Spleen (tissue), 11 donors: ENCODE data around the gene SLC17A3. TPM values are rescaled to one million over a fixed set of nuclear protein-coding genes. Genes with fewer than 3 reads are reported as not detected.

ENCODE experiments used
- DNase-seq: peaks from one replicate; pipeline ENCODE4 v3.0.0-alpha.2; 2020
- H3K27ac ChIP-seq, 8 donors: fragments of 200-600 bp; sonication (generic) in 7 of 8; 1 replicate in 4 of 8; 2 replicates in 4 of 8; pipeline versions ENCODE4 v1.5.0 to v1.8.0; 2016 to 2021; ENCODE audit warnings: inconsistent platforms in 4 of 8, mild to moderate bottlenecking in 4 of 8, moderate library complexity in 1 of 8
- H3K27me3 ChIP-seq, 7 donors: fragments of 200-600 bp; sonication (generic) in 6 of 7; replicated peaks in 1 of 7; 1 replicate in 4 of 7; 2 replicates in 3 of 7; pipeline versions ENCODE4 v1.5.0 to v1.8.0; 2016 to 2021; ENCODE audit warnings: inconsistent platforms in 3 of 7, mild to moderate bottlenecking in 1 of 7
- H3K36me3 ChIP-seq, 6 donors: fragments of 200-600 bp; sonication (generic) in 5 of 6; 1 replicate in 4 of 6; 2 replicates in 2 of 6; pipeline versions ENCODE4 v1.5.0 to v1.8.0; 2016 to 2021; ENCODE audit warnings: inconsistent platforms in 2 of 6
- H3K4me1 ChIP-seq, 6 donors: fragments of 200-600 bp; sonication (generic) in 5 of 6; 1 replicate in 3 of 6; 2 replicates in 3 of 6; pipeline versions ENCODE4 v1.5.0 to v1.8.0; 2016 to 2021; ENCODE audit warnings: inconsistent platforms in 3 of 6
- H3K4me3 ChIP-seq, 8 donors: fragments of 200-600 bp; sonication (generic) in 7 of 8; 1 replicate in 4 of 8; 2 replicates in 4 of 8; pipeline versions ENCODE4 v1.5.0 to v1.8.0; 2016 to 2021; ENCODE audit warnings: inconsistent platforms in 4 of 8, mild to moderate bottlenecking in 4 of 8, moderate library complexity in 2 of 8
- H3K9me3 ChIP-seq, 8 donors: fragments of 200-600 bp; sonication (generic) in 7 of 8; 1 replicate in 4 of 8; 2 replicates in 4 of 8; pipeline versions ENCODE4 v1.5.0 to v1.8.0; 2016 to 2021; ENCODE audit warnings: inconsistent platforms in 4 of 8
- CTCF ChIP-seq, 11 experiments: fragments of 200-600 bp in 7 of 11; fragments of 450-650 bp in 4 of 11; sonication (generic) in 4 of 11; IDR thresholded peaks in 8 of 11; conservative IDR thresholded peaks in 3 of 11; 1 replicate in 7 of 11; 2 replicates in 4 of 11; pipeline versions ENCODE4 v1.4.0 to v1.8.0; 2016 to 2021; ENCODE audit warnings: antibody characterized with exemption in 11 of 11, inconsistent platforms in 4 of 11, mild to moderate bottlenecking in 1 of 11
- POLR2A ChIP-seq, 3 donors: fragments of 450-650 bp; IDR thresholded peaks; one replicate each; pipeline ENCODE4 v1.5.1; 2017; ENCODE audit warnings: antibody characterized with exemption in 3 of 3, mild to moderate bottlenecking in 1 of 3
- POLR2AphosphoS5 ChIP-seq, 3 donors: sonication (generic); formaldehyde crosslinking; IDR thresholded peaks; one replicate each; pipeline ENCODE4 v1.5.1; 2017; ENCODE audit warnings: antibody characterized with exemption in 3 of 3
- WGBS, 5 donors: extraction: QIAGEN DNeasy Blood & Tissue Kit in 3 of 5; methylation state at CpG; one replicate each; pipeline versions ENCODE4 v1.1.5 to v1.1.7; 2013 to 2018; 5-methylcytosine and 5-hydroxymethylcytosine counted together
- intact Hi-C: fragments of 100-400 bp; cut with DNase I; formaldehyde crosslinking; loops from one replicate; pipeline ENCODE4 v1.15.0; 2023; ENCODE audit warnings: low total_unique reads
- polyA plus RNA-seq, 3 donors: library from polyadenylated mRNA; stranded (reverse); fragments of 200-250 nt; gene quantifications; one replicate each; pipeline ENCODE4 v1.2.1, GENCODE V29; 2013
- total RNA-seq, 7 donors: library from RNA; depleted of rRNA in 3 of 7; stranded (reverse); fragments of >200 nt in 3 of 7; fragmentation: NEBNext Ultra II Directional in 4 of 7; extraction: Animal tissue kit (Norgen Biotek cat#: 25700) in 4 of 7; gene quantifications; one replicate each; pipeline versions ENCODE4 v1.1.0 to v1.2.1, GENCODE V29; 2016 to 2021
- donor health status: healthy with polysubstance abuse.
- donor health status: DM: no; HTN: no; CAD: no; lungs with moderate emphysema.
- donor health status: DM: no; HTN: no; CAD: no.
- donor health status: Bipolar disorder and iron deficiency.
- donor health status: healthy.
- donor health status: DM: no; HTN: no; CAD: no.
- donor health status: DM: yes; HTN: yes; CAD: no.

SLC17A3 gene
- total and polyA plus RNA-seq, 10 donors: 0.11 TPM; not detected in 9

GRCh38 chr6:25801436-25801835, 72.6 kb downstream of the SLC17A3 start:
- Histone ChIP-seq H3K36me3 (no peaks in the 10 kb centered on the region), H3K27me3 (peaks cover 0 to 11% (median 0%) of the 10 kb centered on the region in 7 donors), H3K9me3 (peaks cover 0 to 14% (median 5%) of the 10 kb centered on the region in 8 donors), H3K4me3 (no peak overlapping the region), H3K27ac (no peak overlapping the region), H3K4me1 (no peaks in the 10 kb centered on the region)
- intact Hi-C loops: no loop called here
- TF ChIP-seq POLR2A (IDR thresholded peaks at IDR 0.05) (no peak), CTCF (IDR thresholded peaks at IDR 0.05 in 8 of 11, conservative IDR thresholded peaks at IDR 0.05 in 3 of 11) (no peak), POLR2AphosphoS5 (IDR thresholded peaks at IDR 0.05) (no peak)
- no peak for DNase-seq
- 75 to 83% (median 80%) methylated on average over 4 of the region's 4 CpGs for WGBS, 5 donors

Other genes starting within 250 kb of the SLC17A3 start
- gene SCGN, start 222.0 kb downstream of the SLC17A3 start, total RNA-seq: not detected
- gene SCGN, start 222.0 kb downstream of the SLC17A3 start, polyA plus RNA-seq: not detected
- gene SLC17A4, start 119.5 kb downstream of the SLC17A3 start, total RNA-seq: not detected
- gene SLC17A4, start 119.5 kb downstream of the SLC17A3 start, polyA plus RNA-seq: not detected
- not detected for gene SLC17A1, start 42.2 kb downstream of the SLC17A3 start, total RNA-seq
- gene SLC17A1, start 42.2 kb downstream of the SLC17A3 start, polyA plus RNA-seq: not detected
- gene SLC17A2, start 56.4 kb upstream of the SLC17A3 start, total RNA-seq: not detected
- gene SLC17A2, start 56.4 kb upstream of the SLC17A3 start, polyA plus RNA-seq: not detected
- gene TRIM38, start 88.6 kb upstream of the SLC17A3 start, total RNA-seq: 10 to 100 TPM; 25.7 to 34.4 (median 30.3) TPM
- 10 to 100 TPM in 1 of 3 donors, 1 to 10 TPM in 2; 8.0 to 14.4 (median 9.6) TPM for gene TRIM38, start 88.6 kb upstream of the SLC17A3 start, polyA plus RNA-seq
- 10 to 100 TPM; 12.4 to 30.3 (median 19.0) TPM for gene HFE, start 213.2 kb upstream of the SLC17A3 start, total RNA-seq
- 1 to 10 TPM; 2.4 to 3.5 (median 2.8) TPM for gene HFE, start 213.2 kb upstream of the SLC17A3 start, polyA plus RNA-seq